ENCODE results near the gene PPP2R5C. TPM values are rescaled to one million over a fixed set of nuclear protein-coding genes. Genes with fewer than 3 reads are reported as not detected.

Gene PPP2R5C
- total RNA-seq, 1 experiment from 2014 or later: 96.1 TPM

GRCh38 chr14:101870273-101870939 lies 108.9 kb downstream of the PPP2R5C start:
- H3K27ac ChIP-seq (ENCODE audit: low read length): no peak overlapping the region
- no peak overlapping the region for H3K9ac ChIP-seq (ENCODE audit: low read length)
- ATAC-seq (no peak), DNase-seq (no peak)
- no peak overlapping the region for H3K4me3 ChIP-seq (ENCODE audit: low read length)
- BruUV-seq (replicated peaks): no TSS peak
- ChIA-PET POLR2A (ENCODE audit: unreplicated experiment) (no interaction called here), CTCF (no interaction called here)
- H3K9me2 ChIP-seq (replicated peaks; ENCODE audit: low read length): no peaks in the 10 kb centered on the region
- no peak overlapping the region for H2AFZ ChIP-seq (ENCODE audit: low read length)
- TF ChIP-seq, protein P1, sequence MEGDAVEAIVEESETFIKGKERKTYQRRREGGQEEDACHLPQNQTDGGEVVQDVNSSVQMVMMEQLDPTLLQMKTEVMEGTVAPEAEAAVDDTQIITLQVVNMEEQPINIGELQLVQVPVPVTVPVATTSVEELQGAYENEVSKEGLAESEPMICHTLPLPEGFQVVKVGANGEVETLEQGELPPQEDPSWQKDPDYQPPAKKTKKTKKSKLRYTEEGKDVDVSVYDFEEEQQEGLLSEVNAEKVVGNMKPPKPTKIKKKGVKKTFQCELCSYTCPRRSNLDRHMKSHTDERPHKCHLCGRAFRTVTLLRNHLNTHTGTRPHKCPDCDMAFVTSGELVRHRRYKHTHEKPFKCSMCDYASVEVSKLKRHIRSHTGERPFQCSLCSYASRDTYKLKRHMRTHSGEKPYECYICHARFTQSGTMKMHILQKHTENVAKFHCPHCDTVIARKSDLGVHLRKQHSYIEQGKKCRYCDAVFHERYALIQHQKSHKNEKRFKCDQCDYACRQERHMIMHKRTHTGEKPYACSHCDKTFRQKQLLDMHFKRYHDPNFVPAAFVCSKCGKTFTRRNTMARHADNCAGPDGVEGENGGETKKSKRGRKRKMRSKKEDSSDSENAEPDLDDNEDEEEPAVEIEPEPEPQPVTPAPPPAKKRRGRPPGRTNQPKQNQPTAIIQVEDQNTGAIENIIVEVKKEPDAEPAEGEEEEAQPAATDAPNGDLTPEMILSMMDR (conservative IDR thresholded peaks at IDR 0.05; ENCODE audit: low read depth, low read length): no peak
- no peak for TF ChIP-seq EZH2phosphoT487 (IDR thresholded peaks at IDR 0.05; ENCODE audit: borderline replicate concordance, low read length)
- H3K36me3 ChIP-seq (ENCODE audit: low read depth, low read length): no peaks in the 10 kb centered on the region
- H3F3A ChIP-seq (ENCODE audit: low read length, unreplicated experiment): no peaks in the 10 kb centered on the region
- no peaks in the 10 kb centered on the region for H3K9me3 ChIP-seq (ENCODE audit: low read length)
- H3K27me3 ChIP-seq (ENCODE audit: low read length): no peaks in the 10 kb centered on the region
- peaks cover 45% of the 10 kb centered on the region for H3K79me2 ChIP-seq (ENCODE audit: low read length)
- no peak overlapping the region for H3K4me2 ChIP-seq (ENCODE audit: low read length)
- no peaks in the 10 kb centered on the region; the same call in 1 of the 2 replicates for H4K20me1 ChIP-seq (ENCODE audit: low read length)
- intact Hi-C loops (cut with micrococcal nuclease): no loop called here
- H3K4me1 ChIP-seq (ENCODE audit: insufficient read depth, low read length): no peaks in the 10 kb centered on the region

DNA sequence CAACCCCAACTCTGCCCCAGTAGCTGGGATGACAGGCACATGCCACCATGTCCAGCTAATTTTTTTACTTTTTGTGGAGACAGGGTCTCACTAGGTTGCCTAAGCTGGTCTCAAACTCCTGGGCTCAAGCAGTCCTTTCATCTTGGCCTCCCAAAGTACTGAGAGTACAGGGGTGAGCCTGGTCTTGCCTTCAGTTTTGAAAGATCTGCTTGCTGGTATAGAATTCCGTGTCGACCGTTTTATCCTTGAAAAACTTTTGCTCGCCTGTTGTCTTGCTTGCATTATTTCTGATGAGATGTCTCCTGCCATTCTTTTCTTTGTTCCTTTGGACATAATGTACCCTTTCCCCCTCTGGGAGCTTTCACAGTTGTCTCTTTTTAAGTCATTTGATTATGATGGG lies 110.8 kb downstream of the PPP2R5C start:
- ChIA-PET CTCF (no interaction called here), POLR2A (ENCODE audit: unreplicated experiment) (no interaction called here)
- Histone ChIP-seq H3K9me2 (replicated peaks; ENCODE audit: low read length) (no peaks in the 10 kb centered on the region), H3K36me3 (ENCODE audit: low read depth, low read length) (no peaks in the 10 kb centered on the region), H3F3A (ENCODE audit: low read length, unreplicated experiment) (no peaks in the 10 kb centered on the region), H3K27me3 (ENCODE audit: low read length) (no peaks in the 10 kb centered on the region), H3K27ac (ENCODE audit: low read length) (no peak overlapping the region), H2AFZ (ENCODE audit: low read length) (no peak overlapping the region), H3K79me2 (ENCODE audit: low read length) (peaks cover 46% of the 10 kb centered on the region), H4K20me1 (ENCODE audit: low read length) (no peaks in the 10 kb centered on the region; the same call in 1 of the 2 replicates), H3K4me3 (ENCODE audit: low read length) (no peak overlapping the region), H3K4me1 (ENCODE audit: insufficient read depth, low read length) (peaks cover 5% of the 10 kb centered on the region; the same call in 1 of the 2 replicates), H3K9ac (ENCODE audit: low read length) (no peak overlapping the region), H3K4me2 (ENCODE audit: low read length) (no peak overlapping the region), H3K9me3 (ENCODE audit: low read length) (no peaks in the 10 kb centered on the region)
- TF ChIP-seq EZH2phosphoT487 (IDR thresholded peaks at IDR 0.05; ENCODE audit: borderline replicate concordance, low read length) (no peak), EZH2 (IDR thresholded peaks at IDR 0.05; ENCODE audit: low read length, unreplicated experiment) (no peak)
- TF ChIP-seq, protein P1 (conservative IDR thresholded peaks at IDR 0.05; ENCODE audit: low read depth, low read length): no peak
- no TSS peak for BruUV-seq (replicated peaks)
- intact Hi-C loops (cut with micrococcal nuclease): no loop called here
- ATAC-seq: no peak
- DNase-seq: no peak

DNA sequence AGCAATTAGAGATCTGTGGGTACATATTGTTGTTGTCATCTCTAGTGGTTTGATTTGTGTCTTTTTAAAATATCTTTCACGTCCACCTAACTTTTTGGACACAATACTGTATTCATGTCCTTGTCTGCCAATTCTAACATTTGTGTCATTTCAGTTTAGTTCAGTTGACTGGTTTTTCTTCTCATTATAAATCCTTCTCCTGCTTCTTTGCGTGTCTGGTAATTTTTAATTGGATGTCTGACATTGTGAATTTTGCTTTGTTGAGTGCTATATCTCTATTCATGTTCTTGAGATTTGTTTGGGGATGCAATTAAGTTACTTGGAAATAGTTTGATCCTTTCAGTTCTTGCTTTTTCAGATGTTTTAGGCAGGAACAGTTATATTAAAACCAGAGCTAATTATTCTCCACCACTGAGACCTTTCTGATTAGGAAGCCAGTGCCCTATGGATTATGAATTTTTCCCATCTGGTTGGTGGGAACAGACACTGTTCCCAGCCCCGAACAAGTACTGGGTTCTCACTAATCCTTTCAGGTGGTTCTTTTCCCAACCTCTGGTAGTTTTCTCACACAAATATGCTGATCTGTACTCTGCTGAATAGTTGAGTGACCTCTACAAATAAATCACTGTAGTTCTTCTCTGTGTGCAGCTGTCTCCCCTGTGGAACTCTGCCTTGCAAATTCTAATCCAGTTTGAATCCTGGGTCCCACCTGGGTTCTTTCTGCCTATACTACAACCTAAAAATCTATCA lies 111.7 kb downstream of the PPP2R5C start:
- Histone ChIP-seq H3K9ac (ENCODE audit: low read length) (no peak overlapping the region), H3K4me1 (ENCODE audit: insufficient read depth, low read length) (peaks cover 5% of the 10 kb centered on the region; the same call in 1 of the 2 replicates), H3K9me2 (replicated peaks; ENCODE audit: low read length) (no peaks in the 10 kb centered on the region), H3K36me3 (ENCODE audit: low read depth, low read length) (no peaks in the 10 kb centered on the region), H3K9me3 (ENCODE audit: low read length) (no peaks in the 10 kb centered on the region), H3K4me2 (ENCODE audit: low read length) (no peak overlapping the region), H3K27ac (ENCODE audit: low read length) (no peak overlapping the region), H2AFZ (ENCODE audit: low read length) (no peak overlapping the region), H3K79me2 (ENCODE audit: low read length) (peaks cover 43% of the 10 kb centered on the region), H3K4me3 (ENCODE audit: low read length) (no peak overlapping the region), H3F3A (ENCODE audit: low read length, unreplicated experiment) (no peaks in the 10 kb centered on the region), H3K27me3 (ENCODE audit: low read length) (no peaks in the 10 kb centered on the region), H4K20me1 (ENCODE audit: low read length) (no peaks in the 10 kb centered on the region; the same call in 1 of the 2 replicates)
- BruUV-seq (replicated peaks): no TSS peak
- DNase-seq (no peak), ATAC-seq (no peak)
- intact Hi-C loops (cut with micrococcal nuclease): no loop called here
- ChIA-PET CTCF (no interaction called here), POLR2A (ENCODE audit: unreplicated experiment) (no interaction called here)
- TF ChIP-seq, protein P1 (conservative IDR thresholded peaks at IDR 0.05; ENCODE audit: low read depth, low read length): no peak
- no peak for TF ChIP-seq EZH2 (IDR thresholded peaks at IDR 0.05; ENCODE audit: low read length, unreplicated experiment)
